ENCODE data around the gene PKP2.

- TF ChIP-seq CTCF (IDR thresholded peaks at IDR 0.05) (no peak), POLR2A (IDR thresholded peaks at IDR 0.05) (no peak)
Measured at GRCh38 chr12:32743264-32743663, 153.3 kb downstream of the PKP2 start.

Data from breast epithelium (tissue), 3 donors.